HG02884 (cell line): Measurements from ENCODE around the gene NTM.
"Not testable (repeated sequence)": the region's sequence is repeated elsewhere in the genome, so short reads cannot be mapped to it uniquely, and the experiment has no call there.

ENCODE experiments used
- ATAC-seq: cut with Tn5 transposase; IDR thresholded peaks from one replicate; pipeline ENCODE4 v1.9.1; 2021; ENCODE audit warnings: mild to moderate bottlenecking, moderate library complexity; ENCODE audit not compliant: unreplicated experiment

Gene NTM

DNA sequence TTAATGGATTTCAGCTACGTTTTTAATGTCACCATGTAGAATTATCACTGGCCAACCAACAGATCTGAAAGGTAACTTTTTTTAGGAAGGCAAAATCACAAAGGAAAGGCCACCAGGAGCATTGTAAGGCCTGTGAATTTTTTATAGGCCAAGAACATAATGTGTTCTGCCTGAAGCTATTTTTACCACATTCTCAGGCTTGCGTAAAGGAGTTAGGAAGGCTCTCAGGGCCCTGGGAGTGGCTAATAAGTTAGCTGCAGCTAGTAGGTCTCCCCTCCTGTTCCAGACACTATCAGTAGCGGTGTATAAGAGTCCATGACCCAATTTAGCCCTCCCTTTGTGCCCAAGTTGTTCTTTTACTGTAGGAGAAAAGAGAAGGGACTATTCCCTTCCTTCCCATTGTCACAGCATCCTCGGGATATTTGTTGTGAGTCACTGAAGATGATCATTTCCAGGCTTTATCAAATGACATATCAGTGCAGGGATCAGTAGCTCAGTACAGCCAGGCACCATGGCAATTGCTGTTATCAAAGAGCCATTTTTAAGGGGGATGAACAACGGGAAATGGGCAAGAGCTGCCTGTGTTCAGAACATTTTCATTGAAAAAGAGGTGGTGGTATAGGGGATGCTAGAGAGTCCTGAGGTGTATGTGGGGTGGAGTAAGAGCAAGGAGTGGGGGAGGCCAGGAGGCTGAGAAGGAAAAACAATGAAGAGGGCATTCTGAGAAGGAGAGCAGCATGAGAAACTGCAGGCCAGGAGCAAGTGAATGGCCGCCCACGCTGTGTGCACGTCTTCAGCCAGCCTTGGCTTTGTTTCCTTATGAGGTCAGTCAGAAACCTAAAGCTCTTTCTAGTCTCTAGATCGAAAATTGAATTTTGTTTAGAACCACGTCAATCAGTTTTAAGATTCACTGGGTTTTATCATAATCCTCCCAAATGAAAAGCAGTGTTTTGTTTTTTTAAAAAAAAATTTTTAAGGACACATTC lies 940.3 kb downstream of the NTM start:
- ATAC-seq = no peak

DNA sequence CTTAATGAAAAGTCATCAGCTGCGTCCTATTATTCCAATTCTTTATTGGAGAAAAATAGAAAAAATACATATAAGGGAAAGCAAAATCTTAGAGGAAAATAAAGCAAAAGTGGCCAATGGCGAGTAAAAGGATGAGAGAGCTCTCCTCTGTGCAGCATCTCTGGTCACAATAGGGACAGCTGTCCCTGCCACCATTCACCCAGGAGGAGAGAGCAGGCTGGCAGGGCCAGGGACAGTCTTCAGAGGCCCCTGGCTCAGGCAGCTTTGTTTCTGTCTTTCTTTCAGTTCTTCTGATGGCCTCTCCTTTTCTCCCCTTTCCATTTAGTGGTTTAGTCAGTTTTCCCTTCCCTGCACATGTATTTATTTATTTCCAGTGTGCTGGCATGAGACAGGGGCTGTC lies 941.3 kb downstream of the NTM start:
- ATAC-seq = no peak

DNA sequence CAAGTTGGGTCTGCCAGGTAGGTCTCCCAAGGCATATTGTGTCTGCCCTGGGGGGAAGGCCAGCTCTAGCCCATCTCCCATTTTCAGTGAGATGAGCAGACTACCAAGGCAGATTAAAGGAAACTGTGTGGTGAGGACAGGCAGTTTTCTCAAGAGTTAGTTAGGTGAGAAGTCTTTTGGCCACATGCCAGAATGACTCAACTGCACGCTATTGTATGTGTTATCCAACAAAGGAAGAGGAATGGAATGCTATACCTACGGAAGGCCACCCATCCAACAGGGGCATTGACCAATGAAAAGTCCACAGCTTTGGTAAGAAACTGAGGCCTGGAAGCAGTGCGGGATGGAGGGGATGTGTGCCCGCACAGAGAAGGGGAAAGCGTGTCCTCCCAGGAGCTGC lies 941.7 kb downstream of the NTM start:
- no peak for ATAC-seq

DNA sequence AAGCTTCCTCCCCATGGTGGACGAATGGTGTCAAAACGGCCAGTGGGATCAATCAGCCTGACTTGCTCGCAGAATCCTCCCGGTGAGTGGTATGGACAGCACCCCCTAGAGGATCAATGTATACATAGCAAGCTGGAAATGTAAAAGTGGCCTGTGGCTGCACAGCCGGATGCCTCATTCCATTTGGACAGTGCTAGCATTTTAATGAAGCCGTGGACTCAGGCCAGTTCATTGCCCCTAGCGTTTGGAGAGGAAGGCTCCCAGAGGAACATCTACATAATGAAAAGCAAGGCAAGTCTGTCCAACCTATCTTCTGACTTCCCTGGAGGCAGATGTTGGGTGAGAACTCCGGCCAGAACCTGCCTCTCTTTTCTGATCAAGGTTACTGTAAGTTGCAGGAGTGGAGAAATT lies 942.3 kb downstream of the NTM start:
- no peak for ATAC-seq

DNA sequence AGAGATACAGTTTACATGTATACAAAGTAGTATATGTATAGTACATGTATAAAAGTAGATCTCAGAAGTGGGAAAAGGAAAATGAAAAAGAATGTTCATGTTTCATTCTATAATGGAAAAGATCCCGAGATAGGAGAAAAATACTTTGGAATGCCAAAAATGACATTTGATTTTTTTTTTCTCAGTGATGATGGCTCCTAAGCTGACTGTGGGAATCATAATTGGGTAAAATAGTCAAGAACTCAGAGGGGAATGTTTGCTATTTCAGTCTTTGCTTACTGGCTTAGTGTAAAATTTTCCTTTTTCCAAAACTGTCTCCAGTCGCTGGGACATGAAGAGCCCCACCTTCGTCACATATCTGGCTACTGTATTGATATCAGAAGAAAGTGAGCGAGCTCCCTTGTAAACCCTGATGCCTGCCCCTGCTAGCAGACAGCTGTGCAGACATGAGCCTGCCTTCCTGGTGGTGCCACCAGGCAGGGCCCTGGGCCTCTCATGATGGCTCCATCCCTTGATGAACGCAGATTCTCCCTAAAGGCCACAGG lies 944.6 kb downstream of the NTM start:
- ATAC-seq = no peak

DNA sequence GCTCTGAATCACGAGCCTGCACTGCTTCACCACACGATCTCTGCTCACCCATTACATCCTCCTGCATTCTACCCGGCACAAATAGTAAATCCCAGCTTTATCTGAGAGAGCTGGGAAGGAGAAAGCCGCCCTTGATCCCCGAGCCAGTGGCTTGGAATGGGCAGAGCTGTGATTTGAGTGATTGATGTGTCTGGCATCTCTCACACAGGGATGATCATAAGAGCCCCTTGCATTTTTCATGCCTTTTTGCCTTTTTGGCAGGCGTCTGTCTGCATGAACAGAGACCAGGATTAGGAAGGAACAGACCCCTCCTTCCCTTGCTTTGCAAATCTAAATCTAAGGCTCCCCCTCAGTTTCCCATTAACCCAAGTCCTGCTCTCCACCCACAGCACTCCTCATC lies 945.3 kb downstream of the NTM start:
- ATAC-seq = no peak

DNA sequence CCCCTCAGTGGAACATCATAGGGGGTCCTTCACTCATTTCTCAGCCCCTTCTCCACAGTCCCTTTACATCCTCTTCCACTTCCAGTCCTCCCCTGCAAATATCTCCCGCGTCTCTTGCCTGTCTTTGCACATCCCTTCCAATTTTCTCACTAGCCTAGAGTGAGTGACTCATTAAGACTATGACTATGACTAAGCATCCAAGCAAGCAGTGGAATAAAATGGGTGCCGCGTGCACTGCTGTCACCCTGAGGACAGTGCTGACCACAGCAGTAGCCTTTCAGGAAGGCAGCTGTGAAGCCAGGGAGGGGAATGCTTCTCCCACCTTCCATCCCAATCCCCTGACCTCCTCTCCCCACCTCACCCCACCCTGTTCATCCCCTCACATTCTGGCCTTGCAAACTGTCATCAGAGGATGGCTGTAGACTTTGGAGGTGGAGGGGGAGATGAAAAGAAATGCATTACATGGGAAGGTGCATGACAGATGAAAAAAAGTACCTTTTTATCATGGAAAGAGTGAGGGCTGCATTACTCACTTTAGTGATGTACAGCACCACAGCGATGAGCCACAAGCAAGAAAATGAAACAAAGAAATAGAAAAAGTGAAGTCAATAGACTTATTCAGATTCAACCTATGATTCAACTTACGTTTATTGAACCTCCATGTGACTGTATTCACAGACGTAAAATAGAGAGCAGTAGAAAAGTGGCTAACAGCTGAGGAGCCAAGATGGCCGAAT lies 948.2 kb downstream of the NTM start:
- no peak for ATAC-seq

DNA sequence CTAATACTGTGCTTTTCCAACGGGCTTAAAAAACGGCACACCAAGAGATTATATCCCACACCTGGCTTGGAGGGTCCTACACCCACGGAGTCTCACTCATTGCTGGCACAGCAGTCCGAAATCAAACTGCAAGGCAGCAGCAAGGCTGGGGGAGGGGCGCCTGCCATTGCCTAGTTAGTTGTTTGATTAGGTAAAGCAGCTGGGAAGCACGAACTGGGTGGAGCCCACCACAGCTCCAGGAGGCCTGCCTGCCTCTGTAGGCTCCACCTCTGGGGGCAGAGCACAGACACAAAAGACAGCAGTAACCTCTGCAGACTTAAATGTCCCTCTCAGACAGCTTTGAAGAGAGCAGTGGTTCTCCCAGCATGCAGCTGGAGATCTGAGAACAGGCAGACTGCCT lies 949.0 kb downstream of the NTM start:
- ATAC-seq = not testable (repeated sequence)

DNA sequence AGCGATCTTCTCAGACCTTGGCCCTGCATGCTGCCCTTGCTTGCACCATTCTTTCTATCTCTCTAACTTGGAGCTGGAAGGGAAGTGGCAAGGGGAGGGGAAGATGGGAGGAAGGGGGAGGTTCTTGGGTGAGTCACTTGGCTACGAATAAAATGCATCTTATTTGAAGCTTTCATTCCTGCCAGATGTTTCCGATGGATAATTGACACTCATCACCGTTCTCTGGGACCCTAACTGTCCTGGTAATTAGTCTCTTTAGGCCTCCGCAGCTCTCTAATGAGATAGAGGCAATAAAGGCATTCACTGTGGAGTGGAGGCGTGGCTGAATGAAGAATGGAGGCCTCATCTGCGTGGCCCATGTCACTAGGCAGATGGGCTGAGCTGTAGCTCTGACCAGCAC lies 960.1 kb downstream of the NTM start:
- no peak for ATAC-seq

DNA sequence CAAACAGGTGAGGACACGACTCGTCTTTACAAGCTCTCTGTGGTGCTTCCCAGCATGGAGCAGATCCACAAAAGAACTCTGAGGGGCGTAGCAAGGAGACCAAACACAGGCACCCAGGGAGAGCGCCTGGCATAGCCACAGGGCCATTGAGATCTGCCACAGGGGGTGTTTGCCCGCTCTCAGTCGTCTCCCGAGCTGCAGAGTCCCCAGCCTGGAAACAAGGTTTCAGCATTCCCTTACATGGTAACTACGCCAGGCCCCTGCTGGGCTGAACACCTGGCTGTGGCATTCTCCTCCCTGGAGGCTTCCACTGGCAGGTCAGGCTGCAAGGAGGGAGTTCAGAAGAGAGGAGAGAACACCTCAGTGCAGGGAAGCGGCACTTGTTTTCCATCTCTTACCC lies 962.1 kb downstream of the NTM start:
- ATAC-seq = no peak

DNA sequence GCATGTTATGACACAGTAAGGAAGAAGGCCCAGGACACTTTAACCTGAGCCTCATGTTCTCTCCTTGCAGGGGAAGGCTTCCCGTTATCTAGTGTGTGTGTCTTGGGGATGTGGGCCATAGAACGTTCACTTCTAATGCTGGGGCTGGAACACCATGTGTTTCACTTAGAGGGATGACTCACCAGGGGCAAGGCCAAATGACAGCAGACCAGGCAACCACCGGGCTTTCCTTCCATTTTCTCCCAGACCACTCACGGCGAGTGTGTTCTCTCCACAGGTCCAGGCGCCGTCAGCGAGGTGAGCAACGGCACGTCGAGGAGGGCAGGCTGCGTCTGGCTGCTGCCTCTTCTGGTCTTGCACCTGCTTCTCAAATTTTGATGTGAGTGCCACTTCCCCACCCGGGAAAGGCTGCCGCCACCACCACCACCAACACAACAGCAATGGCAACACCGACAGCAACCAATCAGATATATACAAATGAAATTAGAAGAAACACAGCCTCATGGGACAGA lies 964.4 kb downstream of the NTM start:
- no peak for ATAC-seq

DNA sequence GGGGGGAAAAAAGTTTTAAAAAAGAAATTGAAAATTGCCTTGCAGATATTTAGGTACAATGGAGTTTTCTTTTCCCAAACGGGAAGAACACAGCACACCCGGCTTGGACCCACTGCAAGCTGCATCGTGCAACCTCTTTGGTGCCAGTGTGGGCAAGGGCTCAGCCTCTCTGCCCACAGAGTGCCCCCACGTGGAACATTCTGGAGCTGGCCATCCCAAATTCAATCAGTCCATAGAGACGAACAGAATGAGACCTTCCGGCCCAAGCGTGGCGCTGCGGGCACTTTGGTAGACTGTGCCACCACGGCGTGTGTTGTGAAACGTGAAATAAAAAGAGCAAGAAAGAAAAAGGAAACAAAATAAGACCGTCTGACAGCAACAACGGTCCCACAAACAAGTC lies 964.9 kb downstream of the NTM start:
- ATAC-seq = no peak

DNA sequence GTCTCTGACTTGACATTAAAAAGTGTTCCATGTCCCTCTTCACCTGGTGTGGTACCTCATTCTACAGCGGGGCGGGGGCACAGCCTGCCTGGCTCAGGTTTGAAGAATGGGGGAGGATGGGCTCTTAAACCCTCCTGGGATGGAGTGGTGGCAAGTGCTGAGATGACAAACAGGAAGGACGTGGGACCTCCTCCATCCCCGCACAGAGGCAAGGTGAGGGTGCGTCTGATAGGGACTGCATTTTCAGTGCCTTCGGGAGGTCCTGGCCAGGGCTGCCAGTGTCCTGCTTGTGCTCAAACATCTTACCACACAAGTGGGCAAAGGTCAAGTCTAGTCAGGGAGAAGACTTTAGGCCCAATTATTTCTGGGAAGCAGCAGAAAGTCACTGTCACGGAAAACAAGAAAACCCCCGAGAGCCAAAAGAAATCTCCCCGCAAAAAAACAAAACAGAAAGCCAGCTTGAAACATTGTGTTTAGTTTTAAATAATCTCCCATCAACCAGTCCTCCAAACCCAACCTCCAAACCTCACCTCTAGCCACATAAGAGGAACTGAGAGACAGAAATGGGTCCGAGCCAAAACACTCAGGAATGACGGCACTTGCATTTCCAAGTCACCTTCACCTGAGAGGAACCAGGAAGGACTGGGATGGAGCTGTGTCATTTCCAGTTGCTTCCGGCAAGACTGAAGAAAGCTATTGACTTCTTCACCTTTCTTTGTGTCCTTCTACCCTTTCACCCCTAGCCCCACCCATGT lies 966.5 kb downstream of the NTM start:
- ATAC-seq = no peak

DNA sequence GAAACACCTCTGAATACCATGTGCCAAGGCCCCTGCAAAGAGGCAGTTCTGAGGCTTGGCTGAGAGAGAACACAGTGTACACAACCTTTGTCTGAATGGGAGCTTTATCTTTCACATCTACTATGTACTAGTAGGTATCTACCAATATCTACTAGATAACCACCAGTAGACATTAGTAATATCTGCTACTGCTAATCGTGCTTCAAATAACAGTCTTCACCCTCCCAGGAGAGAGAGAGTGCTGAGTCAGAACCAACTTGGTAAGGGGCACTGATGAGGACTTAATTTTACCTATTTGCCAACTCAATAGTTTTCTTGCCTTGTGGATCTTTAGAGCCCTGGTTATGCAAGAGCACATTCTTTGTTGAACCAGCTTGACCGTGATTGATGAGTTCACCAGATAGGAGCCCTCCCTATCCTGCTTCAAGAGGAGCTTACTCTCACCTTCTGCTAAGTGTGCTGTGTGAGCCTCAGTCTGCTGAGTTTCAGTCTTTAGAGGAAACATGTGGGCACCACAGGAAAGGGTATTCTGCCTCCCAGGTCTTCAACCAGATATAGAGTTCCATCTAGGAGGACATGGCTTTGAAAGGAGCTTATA lies 967.5 kb downstream of the NTM start:
- no peak for ATAC-seq

DNA sequence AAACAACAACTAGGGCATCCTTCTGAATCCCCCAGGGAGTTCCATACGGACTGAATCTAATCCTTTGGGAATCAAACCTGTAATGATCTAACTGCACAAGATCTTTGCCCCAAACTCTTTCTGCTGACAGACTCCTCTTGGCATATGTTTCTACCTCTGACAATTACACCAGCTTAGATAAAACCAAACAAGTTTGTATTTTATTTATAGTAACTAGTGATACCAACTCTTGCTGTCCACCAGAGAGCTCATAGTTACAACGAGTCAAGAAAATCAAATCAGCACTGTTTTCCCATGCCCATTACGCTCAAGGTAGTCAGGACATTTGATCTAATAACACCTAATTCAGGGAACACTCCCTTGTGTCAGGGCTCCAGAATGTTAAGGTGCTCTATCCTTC lies 972.0 kb downstream of the NTM start:
- no peak for ATAC-seq

DNA sequence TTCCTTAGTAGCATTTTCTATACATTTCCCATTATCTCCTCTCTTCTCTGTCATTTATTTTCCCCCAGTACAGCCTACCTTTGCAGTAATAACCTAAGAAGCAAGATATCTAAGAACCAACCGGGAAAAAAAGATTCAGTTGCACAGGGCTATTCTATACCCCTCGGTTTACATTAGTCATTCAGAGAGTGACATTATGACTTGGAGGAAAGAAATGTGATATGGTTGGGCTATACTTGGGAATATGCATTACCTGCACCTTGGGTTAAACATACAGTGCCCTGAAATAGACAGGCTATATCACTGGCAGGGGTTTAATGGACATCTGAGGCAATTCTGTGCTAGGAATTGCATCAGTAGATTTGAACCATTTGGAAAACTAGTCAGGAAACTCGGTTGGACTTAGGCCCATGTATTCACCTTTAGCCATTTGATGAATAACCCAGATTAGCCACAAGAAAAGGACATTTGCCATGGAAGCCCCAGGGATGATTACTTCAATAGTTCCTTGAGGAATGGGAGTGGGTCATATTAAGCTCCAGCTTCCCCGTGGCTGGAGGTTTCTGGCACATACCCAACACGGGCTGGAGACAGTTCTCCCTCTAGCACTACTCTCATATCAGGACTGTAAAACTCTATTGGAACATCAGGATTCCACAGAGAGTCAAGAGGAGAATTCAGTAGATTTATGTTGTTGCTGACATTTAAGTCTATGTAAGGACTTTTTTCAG lies 973.2 kb downstream of the NTM start:
- ATAC-seq = peak; percentile 73

DNA sequence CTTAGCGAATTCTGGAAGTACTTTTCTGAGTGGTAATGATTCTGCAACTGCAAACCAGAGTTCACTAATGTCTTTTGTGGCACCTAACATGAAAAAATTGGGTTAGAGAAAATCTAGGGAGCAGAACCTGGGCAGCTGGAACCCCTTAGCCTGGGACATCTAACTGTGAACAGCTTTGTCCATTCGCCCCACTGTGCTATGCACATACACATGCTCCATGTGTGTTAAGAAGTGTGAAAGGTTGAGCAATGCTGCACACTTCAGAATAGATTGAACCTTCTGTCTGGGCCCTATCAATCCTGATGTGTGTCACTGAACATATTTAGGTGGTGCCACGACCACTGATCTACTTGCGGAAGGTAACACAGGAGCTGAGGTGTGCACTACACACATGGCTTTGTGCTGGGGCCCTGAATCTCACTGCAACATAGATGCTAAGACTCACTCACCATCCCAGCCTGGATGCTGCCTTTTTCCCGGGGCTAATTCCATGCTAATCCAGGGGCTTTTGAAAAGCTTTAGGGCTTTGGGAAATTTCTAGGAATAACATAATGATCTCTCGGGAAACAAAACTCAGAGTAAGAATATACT lies 976.2 kb downstream of the NTM start:
- no peak for ATAC-seq

DNA sequence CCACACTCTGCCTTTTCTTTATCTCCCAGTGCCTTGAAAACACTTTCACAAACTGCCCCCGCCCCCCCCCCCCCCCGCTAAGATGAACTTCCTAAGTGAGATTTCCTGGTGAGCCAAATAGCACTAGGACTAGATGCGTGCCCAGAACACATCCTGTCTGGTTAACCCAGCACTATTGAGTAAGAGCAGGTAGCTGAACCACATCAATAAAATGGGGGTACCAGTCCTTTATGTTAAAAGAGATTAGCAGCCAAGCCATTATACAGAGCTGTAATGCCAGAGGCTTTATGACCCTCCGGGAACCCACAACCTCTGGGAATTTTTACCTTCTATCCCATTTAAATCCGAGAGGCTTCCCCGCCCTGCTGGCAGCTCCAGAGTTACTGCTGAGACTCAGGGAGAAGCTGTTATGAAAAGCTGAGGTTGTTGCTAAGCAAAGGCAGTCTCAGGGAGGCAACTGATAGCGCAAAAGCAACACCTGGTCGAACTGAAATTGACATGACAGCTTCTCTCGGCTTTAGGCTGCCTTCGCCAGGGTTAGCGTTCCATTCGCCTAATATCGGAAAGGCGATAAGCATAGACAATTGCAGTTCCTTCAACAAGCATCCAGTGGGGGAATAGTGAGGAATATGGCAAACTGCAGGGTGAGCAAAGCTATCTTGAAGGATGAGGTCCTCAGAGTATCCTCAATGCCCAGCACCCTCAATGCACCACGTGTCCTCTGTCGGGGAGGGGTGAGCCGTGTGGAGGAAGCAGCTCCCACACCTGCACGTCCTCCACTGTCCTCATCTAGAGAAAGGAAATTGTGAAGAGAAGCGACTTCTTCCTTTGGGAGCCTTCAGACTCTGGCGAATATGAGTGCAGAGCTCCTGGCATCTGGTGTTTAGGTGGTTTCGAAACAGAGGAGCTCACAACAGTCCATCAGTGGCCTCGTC lies 977.0 kb downstream of the NTM start:
- ATAC-seq = no peak
